Thyroid gland (tissue), 4 donors: ENCODE measurements around the gene TLE4. TPM values are rescaled to one million over a fixed set of nuclear protein-coding genes. Genes with fewer than 3 reads are reported as not detected.

Experiments
- DNase-seq, 2 donors: peaks; one replicate each; pipeline ENCODE4 v3.0.0-alpha.2; 2019
- H3K27ac ChIP-seq, 3 donors: fragments of 200-600 bp; sonication (generic); 1 replicate in 2 of 3; 2 replicates in 1 of 3; pipeline ENCODE4 v1.5.1; 2016 to 2019; ENCODE audit warnings: mild to moderate bottlenecking in 1 of 3, moderate library complexity in 1 of 3
- H3K27me3 ChIP-seq: fragments of 200-600 bp; sonication (generic); one replicate; pipeline ENCODE4 v1.5.1; 2019
- H3K36me3 ChIP-seq, 2 donors: fragments of 200-600 bp; sonication (generic); one replicate each; pipeline ENCODE4 v1.5.1; 2016 to 2019
- H3K4me1 ChIP-seq, 2 donors: fragments of 200-600 bp; sonication (generic); one replicate each; pipeline ENCODE4 v1.5.1; 2017 to 2019
- H3K4me3 ChIP-seq, 3 donors: fragments of 200-600 bp; sonication (generic); replicated peaks in 1 of 3; 1 replicate in 2 of 3; 2 replicates in 1 of 3; pipeline ENCODE4 v1.5.1; 2016; ENCODE audit warnings: mild to moderate bottlenecking in 1 of 3
- H3K9me3 ChIP-seq: fragments of 200-600 bp; sonication (generic); one replicate; pipeline ENCODE4 v1.5.1; 2017
- POLR2A ChIP-seq, 2 donors: fragments of 450-650 bp; IDR thresholded peaks; one replicate each; pipeline ENCODE4 v1.6.1; 2017; ENCODE audit warnings: antibody characterized with exemption in 2 of 2, mild to moderate bottlenecking in 2 of 2, moderate library complexity in 1 of 2
- WGBS, 2 donors: methylation state at CpG; one replicate each; pipeline ENCODE4 v1.1.5; 2017; 5-methylcytosine and 5-hydroxymethylcytosine counted together
- intact Hi-C: fragments of 100-400 bp; cut with DNase I; formaldehyde crosslinking; loops from one replicate; pipeline ENCODE4 v1.15.1; 2023
- total RNA-seq, 4 donors: library from RNA; depleted of rRNA; stranded (reverse); fragments of >200 nt; gene quantifications; one replicate each; pipeline ENCODE4 v1.2.3, GENCODE V29; 2016
- TF ChIP-seq, protein P1 (sequence below), 6 experiments: fragments of 200-600 bp in 3 of 6; fragments of 450-650 bp in 3 of 6; sonication (generic) in 3 of 6; IDR thresholded peaks; one replicate each; pipeline ENCODE4 v1.5.1; 2016 to 2019; ENCODE audit warnings: antibody characterized with exemption in 6 of 6, mild to moderate bottlenecking in 2 of 6, inconsistent platforms in 1 of 6, moderate library complexity in 1 of 6

Gene TLE4
- total RNA-seq, 4 donors from 2014 or later: 40.3 to 64.2 (median 52.8) TPM

DNA sequence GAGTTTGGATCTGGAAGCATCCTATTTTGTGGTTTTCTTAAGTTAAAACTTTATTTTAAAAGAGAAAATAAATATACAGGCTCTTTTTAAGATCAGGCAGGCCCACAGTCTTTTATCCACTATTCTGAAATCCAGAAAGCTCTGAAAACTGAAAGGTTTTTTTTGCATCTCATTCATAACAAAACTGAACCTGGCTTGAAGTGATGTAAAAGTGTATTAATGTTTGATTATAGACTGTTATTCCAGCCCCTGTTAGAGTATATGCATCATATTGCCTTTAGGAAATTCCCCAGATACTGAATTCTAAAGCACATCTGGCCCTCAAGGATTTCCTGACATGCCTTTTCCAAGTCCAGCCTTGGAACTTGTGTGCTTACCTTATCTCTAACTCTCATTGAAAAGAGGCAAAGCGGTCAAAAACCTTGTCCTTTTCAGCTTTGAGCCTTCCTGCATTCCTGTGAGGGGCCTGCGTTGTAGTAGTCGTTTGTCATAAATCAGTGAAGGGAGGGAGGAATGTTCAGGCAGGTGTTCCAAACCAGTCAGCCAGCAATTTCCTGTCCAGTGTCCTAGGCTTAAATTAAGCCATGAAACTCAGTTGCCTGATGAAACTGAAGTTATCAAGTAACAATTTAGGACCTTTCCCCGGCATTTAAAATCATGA is 110.4 kb downstream of the TLE4 start:
- Histone ChIP-seq H3K27ac (no peak overlapping the region), H3K9me3 (no peaks in the 10 kb centered on the region), H3K4me3 (no peak overlapping the region), H3K27me3 (no peaks in the 10 kb centered on the region), H3K4me1 (no peaks in the 10 kb centered on the region), H3K36me3 (no peaks in the 10 kb centered on the region)
- DNase-seq: peak in 1 of 2 donors; percentile 22
- intact Hi-C loops: no loop called here
- WGBS, 2 donors: 44 to 68% methylated on average over 4 of the region's 4 CpGs
- no peak for TF ChIP-seq POLR2A (IDR thresholded peaks at IDR 0.05)
- TF ChIP-seq, protein P1, sequence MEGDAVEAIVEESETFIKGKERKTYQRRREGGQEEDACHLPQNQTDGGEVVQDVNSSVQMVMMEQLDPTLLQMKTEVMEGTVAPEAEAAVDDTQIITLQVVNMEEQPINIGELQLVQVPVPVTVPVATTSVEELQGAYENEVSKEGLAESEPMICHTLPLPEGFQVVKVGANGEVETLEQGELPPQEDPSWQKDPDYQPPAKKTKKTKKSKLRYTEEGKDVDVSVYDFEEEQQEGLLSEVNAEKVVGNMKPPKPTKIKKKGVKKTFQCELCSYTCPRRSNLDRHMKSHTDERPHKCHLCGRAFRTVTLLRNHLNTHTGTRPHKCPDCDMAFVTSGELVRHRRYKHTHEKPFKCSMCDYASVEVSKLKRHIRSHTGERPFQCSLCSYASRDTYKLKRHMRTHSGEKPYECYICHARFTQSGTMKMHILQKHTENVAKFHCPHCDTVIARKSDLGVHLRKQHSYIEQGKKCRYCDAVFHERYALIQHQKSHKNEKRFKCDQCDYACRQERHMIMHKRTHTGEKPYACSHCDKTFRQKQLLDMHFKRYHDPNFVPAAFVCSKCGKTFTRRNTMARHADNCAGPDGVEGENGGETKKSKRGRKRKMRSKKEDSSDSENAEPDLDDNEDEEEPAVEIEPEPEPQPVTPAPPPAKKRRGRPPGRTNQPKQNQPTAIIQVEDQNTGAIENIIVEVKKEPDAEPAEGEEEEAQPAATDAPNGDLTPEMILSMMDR (IDR thresholded peaks at IDR 0.05): no peak

- H3K27me3 ChIP-seq: no peaks in the 10 kb centered on the region
- TF ChIP-seq, protein P1 (IDR thresholded peaks at IDR 0.05): no peak
- TF ChIP-seq POLR2A (IDR thresholded peaks at IDR 0.05): no peak
- DNase-seq: no peak
- 95 to 98% methylated on average over 4 of the region's 4 CpGs for WGBS, 2 donors
- no peaks in the 10 kb centered on the region for H3K9me3 ChIP-seq
- H3K4me3 ChIP-seq: no peak overlapping the region
- H3K4me1 ChIP-seq: no peaks in the 10 kb centered on the region
- H3K27ac ChIP-seq: no peak overlapping the region
- intact Hi-C loops: no loop called here
- H3K36me3 ChIP-seq: no peaks in the 10 kb centered on the region
Observed at GRCh38 chr9:79684059-79684458, 112.3 kb downstream of the TLE4 start.

GRCh38 chr9:79684711-79685575 is 113.2 kb downstream of the TLE4 start:
- Histone ChIP-seq H3K27me3 (no peaks in the 10 kb centered on the region), H3K4me3 (no peak overlapping the region), H3K27ac (no peak overlapping the region), H3K4me1 (no peaks in the 10 kb centered on the region), H3K9me3 (no peaks in the 10 kb centered on the region), H3K36me3 (no peaks in the 10 kb centered on the region)
- no peak for DNase-seq
- intact Hi-C loops: no loop called here
- TF ChIP-seq POLR2A (IDR thresholded peaks at IDR 0.05): no peak
- TF ChIP-seq, protein P1 (IDR thresholded peaks at IDR 0.05): no peak
- WGBS, 2 donors: 88 to 90% methylated on average over 8 of the region's 8 CpGs

GRCh38 chr9:79685577-79685976 is 113.8 kb downstream of the TLE4 start:
- Histone ChIP-seq H3K9me3 (no peaks in the 10 kb centered on the region), H3K27me3 (no peaks in the 10 kb centered on the region), H3K36me3 (no peaks in the 10 kb centered on the region), H3K4me1 (no peaks in the 10 kb centered on the region), H3K27ac (no peak overlapping the region), H3K4me3 (no peak overlapping the region)
- DNase-seq: no peak
- 78 to 81% methylated on average over 1 of the region's 1 CpG for WGBS, 2 donors
- intact Hi-C loops: no loop called here
- TF ChIP-seq, protein P1 (IDR thresholded peaks at IDR 0.05): no peak
- TF ChIP-seq POLR2A (IDR thresholded peaks at IDR 0.05): no peak
